MCF 10A (cell line): ENCODE measurements around the gene ELMO3. TPM values are rescaled to one million over a fixed set of nuclear protein-coding genes. Genes with fewer than 3 reads are reported as not detected.

Experiments
- BruUV-seq: library from RNA; stranded (reverse); fragments of 400-500 nt; replicated peaks from 2 replicates; lab custom pipeline; 2021; lab: Mats Ljungman, UMichigan
- CTCF ChIA-PET: fragments of 300-600 bp; sonication (Branson Sonifier 250); formaldehyde crosslinking; extraction: SDS; loops from one replicate; lab custom pipeline; 2021; ENCODE audit warnings: antibody characterized with exemption, inconsistent platforms; lab: Yijun Ruan, JAX
- POLR2A ChIA-PET: fragments of 300-600, 350-650 bp; sonication (Branson Sonifier 250); formaldehyde crosslinking; extraction: SDS; loops from one replicate; lab custom pipeline; 2020; ENCODE audit warnings: antibody characterized with exemption, inconsistent platforms; lab: Yijun Ruan, JAX
- DNase-seq: peaks from one replicate; pipeline ENCODE4 v3.0.0-alpha.2; 2018; ENCODE audit not compliant: unreplicated experiment
- H3K27ac Mint-ChIP-seq: one replicate; pipeline ENCODE4 v1.8.0; 2022; ENCODE audit warnings: mild to moderate bottlenecking, low read depth, mixed read lengths; ENCODE audit not compliant: unreplicated experiment
- H3K27me3 Mint-ChIP-seq: one replicate; pipeline ENCODE4 v1.8.0; 2022; ENCODE audit warnings: mixed read lengths; ENCODE audit not compliant: insufficient read depth, unreplicated experiment
- H3K36me3 Mint-ChIP-seq: one replicate; pipeline ENCODE4 v1.8.0; 2022; ENCODE audit warnings: mild to moderate bottlenecking, moderate library complexity, mixed read lengths; ENCODE audit not compliant: insufficient read depth, unreplicated experiment
- H3K4me1 Mint-ChIP-seq: one replicate; pipeline ENCODE4 v1.8.0; 2022; ENCODE audit warnings: mixed read lengths; ENCODE audit not compliant: insufficient read depth, unreplicated experiment
- H3K4me3 Mint-ChIP-seq: one replicate; pipeline ENCODE4 v1.8.0; 2022; ENCODE audit warnings: mild to moderate bottlenecking, moderate library complexity, mixed read lengths; ENCODE audit not compliant: unreplicated experiment
- H3K9me3 Mint-ChIP-seq: one replicate; pipeline ENCODE4 v1.8.0; 2022; ENCODE audit warnings: mixed read lengths; ENCODE audit not compliant: unreplicated experiment
- CTCF ChIP-seq: fragments of 200-600 bp; IDR thresholded peaks from one replicate; pipeline ENCODE4 v1.8.0; 2022; ENCODE audit warnings: antibody characterized with exemption, mild to moderate bottlenecking; ENCODE audit not compliant: unreplicated experiment
- intact Hi-C: fragments of 100-400 bp; cut with micrococcal nuclease; formaldehyde crosslinking; loops from 2 replicates; pipeline ENCODE4 v1.14.1; 2022
- total RNA-seq: library from RNA; stranded (reverse); gene quantifications from 2 replicates; pipeline ENCODE4 v1.2.3, GENCODE V29; 2022

ELMO3 gene
- total RNA-seq, 1 experiment from 2014 or later: 12.0 TPM

- no peak overlapping the region for H3K27ac Mint-ChIP-seq
- no peak overlapping the region for H3K4me3 Mint-ChIP-seq
- ChIA-PET POLR2A (interaction anchor here (4.3 kb wide), 1 partner anchor 12 kb away, joined by 46 read pairs; no protein-coding TSS in a partner anchor), CTCF (interaction anchor here (0.6 to 2.8 kb wide), 3 partner anchors 12 to 211 kb away, joined by 3 to 11 read pairs (median 10); partner anchors contain the start of gene ELMO3)
- no peaks in the 10 kb centered on the region for H3K27me3 Mint-ChIP-seq
- no peak for TF ChIP-seq CTCF
- DNase-seq: no peak
- no peaks in the 10 kb centered on the region for H3K36me3 Mint-ChIP-seq
- no TSS peak for BruUV-seq
- no peaks in the 10 kb centered on the region for H3K9me3 Mint-ChIP-seq
- intact Hi-C loops: no loop called here
- peaks cover 10% of the 10 kb centered on the region for H3K4me1 Mint-ChIP-seq
Observed at GRCh38 chr16:67186550-67186950, 12.4 kb upstream of the ELMO3 start.

GRCh38 chr16:67187175-67187890, 11.6 kb upstream of the ELMO3 start:
- CTCF ChIA-PET: interaction anchor here (0.6 to 2.8 kb wide), 5 partner anchors 11 to 228 kb away, joined by 3 to 11 read pairs (median 3); partner anchors contain the start of gene ELMO3
- Mint-ChIP-seq H3K4me3 (no peak overlapping the region), H3K4me1 (peaks cover 14% of the 10 kb centered on the region), H3K27me3 (no peaks in the 10 kb centered on the region), H3K27ac (no peak overlapping the region), H3K9me3 (no peaks in the 10 kb centered on the region), H3K36me3 (peaks cover under 1% of the 10 kb centered on the region)
- intact Hi-C loops: no loop called here
- no peak for TF ChIP-seq CTCF
- POLR2A ChIA-PET: no interaction called here
- DNase-seq: no peak
- BruUV-seq: no TSS peak

- intact Hi-C loops: no loop called here
- CTCF ChIA-PET: interaction anchor here (0.7 to 2.8 kb wide), 4 partner anchors 10 to 211 kb away, joined by 3 to 11 read pairs (median 3); partner anchors contain the start of gene ELMO3
- peaks cover 5% of the 10 kb centered on the region for H3K36me3 Mint-ChIP-seq
- no peak overlapping the region for H3K27ac Mint-ChIP-seq
- no peak for TF ChIP-seq CTCF
- H3K9me3 Mint-ChIP-seq: no peaks in the 10 kb centered on the region
- BruUV-seq: no TSS peak
- no peak for DNase-seq
- POLR2A ChIA-PET: interaction anchor here (1.4 to 1.9 kb wide), 2 partner anchors 10 to 18 kb away, joined by 4 to 5 read pairs; partner anchors contain the start of gene NOL3
- peaks cover 14% of the 10 kb centered on the region for H3K4me1 Mint-ChIP-seq
- H3K27me3 Mint-ChIP-seq: no peaks in the 10 kb centered on the region
- H3K4me3 Mint-ChIP-seq: no peak overlapping the region
Observed at GRCh38 chr16:67188323-67188722, 10.6 kb upstream of the ELMO3 start.

GRCh38 chr16:67188798-67189197, 10.1 kb upstream of the ELMO3 start:
- H3K4me3 Mint-ChIP-seq: no peak overlapping the region
- no peaks in the 10 kb centered on the region for H3K27me3 Mint-ChIP-seq
- no TSS peak for BruUV-seq
- ChIA-PET POLR2A (interaction anchor here (1.4 to 1.9 kb wide), 3 partner anchors 10 to 57 kb away, joined by 3 to 5 read pairs (median 4); partner anchors contain the start of gene NOL3), CTCF (interaction anchor here (0.6 to 2.8 kb wide), 8 partner anchors 9 to 241 kb away, joined by 3 to 11 read pairs (median 3); partner anchors contain the start of gene ELMO3)
- no peak for TF ChIP-seq CTCF
- intact Hi-C loops: no loop called here
- peaks cover 14% of the 10 kb centered on the region for H3K4me1 Mint-ChIP-seq
- no peaks in the 10 kb centered on the region for H3K9me3 Mint-ChIP-seq
- H3K27ac Mint-ChIP-seq: no peak overlapping the region
- peaks cover 5% of the 10 kb centered on the region for H3K36me3 Mint-ChIP-seq
- DNase-seq: no peak
